HG03175 (cell line): ENCODE data around the gene ISM1.

Source experiments
- ATAC-seq: cut with Tn5 transposase; IDR thresholded peaks from one replicate; pipeline ENCODE4 v1.9.1; 2021; ENCODE audit warnings: mild to moderate bottlenecking, moderate library complexity; ENCODE audit not compliant: unreplicated experiment

The ISM1 gene

GRCh38 chr20:13220904-13221297 lies at the start of gene ISM1:
Gene ISM1 (plus strand): TSS chr20:13221274. CDS start chr20:13221777, 503 bp downstream.
- no peak for ATAC-seq

DNA sequence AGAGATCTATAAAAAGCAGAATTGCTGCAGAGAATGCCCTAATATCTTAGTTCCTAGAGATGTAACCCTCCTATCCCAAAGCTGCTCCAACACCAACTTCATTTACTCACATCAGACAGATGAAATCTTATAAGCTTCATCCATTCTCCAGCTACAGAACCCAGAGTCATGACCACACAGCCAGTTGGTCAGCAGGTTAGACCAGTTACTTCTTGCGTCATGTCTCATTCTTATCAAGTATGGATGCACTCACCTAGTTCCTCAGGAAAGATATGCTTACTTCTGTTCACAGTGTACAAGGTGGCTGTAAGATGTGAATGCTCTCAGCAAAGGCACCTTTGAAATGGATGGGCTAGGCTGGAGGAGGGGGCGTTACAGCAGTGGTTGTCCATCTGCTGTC lies 47.9 kb upstream of the ISM1 start:
- no peak for ATAC-seq

DNA sequence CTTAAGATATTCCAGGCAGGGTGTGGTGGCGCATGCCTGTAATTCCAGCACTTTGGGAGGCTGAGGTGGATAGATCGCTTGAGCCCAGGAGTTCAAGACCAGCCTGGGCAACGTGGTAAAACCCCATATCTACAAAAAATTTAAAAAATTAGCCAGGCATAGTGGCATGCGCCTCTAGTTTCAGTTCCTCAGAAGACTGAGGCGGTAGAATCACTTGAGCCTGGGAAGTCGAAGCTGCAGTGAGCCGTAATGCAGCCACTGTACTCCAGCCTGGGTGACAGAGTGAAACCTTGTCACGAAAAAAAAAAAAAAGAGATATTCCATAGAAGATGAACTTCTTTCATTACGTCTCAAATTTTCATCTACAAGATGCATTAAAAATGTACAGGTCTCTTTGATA lies 46.7 kb upstream of the ISM1 start:
- ATAC-seq, result peak; percentile 79

GRCh38 chr20:13180986-13181889 lies 39.8 kb upstream of the ISM1 start:
- ATAC-seq, result no peak

- ATAC-seq, result no peak
These were observed 38.1 kb upstream of the ISM1 start for GRCh38 chr20:13183005-13183404.

GRCh38 chr20:13186043-13186774 lies 34.9 kb upstream of the ISM1 start:
- no peak for ATAC-seq

GRCh38 chr20:13187899-13188298 lies 33.2 kb upstream of the ISM1 start:
- ATAC-seq, result no peak

GRCh38 chr20:13199279-13199678 lies 21.8 kb upstream of the ISM1 start:
- ATAC-seq, result no peak

- ATAC-seq, result no peak
These were observed 20.1 kb upstream of the ISM1 start for GRCh38 chr20:13200767-13201500.

DNA sequence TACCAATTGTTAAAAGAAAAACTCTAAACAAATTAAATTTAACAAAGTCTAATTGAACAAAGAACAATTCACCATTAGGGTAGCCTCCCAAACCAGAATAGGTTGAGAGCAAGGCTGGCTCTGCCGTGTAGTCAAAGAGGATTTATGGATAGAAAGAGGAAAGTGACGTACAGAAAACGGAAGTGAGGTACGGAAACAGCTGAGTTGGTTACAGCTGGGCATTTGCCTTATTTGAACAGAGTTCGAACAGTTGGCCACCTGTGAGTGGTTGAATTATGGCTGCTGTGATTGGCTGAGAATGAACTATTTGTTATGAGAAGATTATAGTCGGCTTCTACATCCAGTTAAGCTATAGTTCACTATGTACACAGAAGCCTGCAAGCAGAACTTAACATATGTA lies 18.5 kb upstream of the ISM1 start:
- no peak for ATAC-seq

DNA sequence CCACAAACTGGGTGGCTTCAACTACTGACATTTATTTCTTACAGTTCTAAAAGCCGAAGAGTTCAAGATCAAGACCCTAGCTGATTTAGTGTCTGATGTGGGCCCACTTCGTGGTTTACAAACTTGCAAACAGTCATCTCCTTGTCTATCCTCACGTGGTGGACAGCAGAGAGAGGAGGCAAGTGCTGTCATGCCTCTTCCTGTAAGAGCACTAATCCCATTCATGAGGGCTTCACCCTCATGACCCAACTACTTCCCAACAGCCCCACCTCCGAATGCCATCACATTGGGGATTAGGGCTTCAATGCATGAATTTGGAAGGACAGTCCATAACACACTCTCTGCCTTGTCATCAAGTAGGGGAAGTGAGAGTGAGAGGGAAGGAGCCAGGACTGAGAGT lies 15.6 kb upstream of the ISM1 start:
- no peak for ATAC-seq

- no peak for ATAC-seq
These were observed 15.1 kb upstream of the ISM1 start for GRCh38 chr20:13205848-13206434.

DNA sequence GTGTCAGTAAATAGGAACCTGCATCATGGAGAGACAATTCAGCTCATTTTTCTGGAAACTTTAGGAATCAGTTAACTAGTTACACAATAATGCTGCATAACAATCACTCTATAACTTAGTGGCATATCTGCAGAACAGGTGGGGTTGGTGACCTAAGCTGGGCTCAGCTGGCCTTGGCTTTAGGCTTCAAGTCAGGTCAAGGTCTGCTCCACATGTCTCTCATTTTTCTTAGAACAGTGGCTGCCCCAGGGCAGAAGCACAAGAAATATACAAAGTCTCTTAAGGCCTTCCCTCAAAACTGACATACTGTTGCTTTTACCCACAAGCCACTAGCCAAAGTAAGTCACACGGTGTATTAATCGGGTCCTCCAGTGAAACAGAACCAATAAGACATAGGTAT lies 14.1 kb upstream of the ISM1 start:
- ATAC-seq, result no peak

DNA sequence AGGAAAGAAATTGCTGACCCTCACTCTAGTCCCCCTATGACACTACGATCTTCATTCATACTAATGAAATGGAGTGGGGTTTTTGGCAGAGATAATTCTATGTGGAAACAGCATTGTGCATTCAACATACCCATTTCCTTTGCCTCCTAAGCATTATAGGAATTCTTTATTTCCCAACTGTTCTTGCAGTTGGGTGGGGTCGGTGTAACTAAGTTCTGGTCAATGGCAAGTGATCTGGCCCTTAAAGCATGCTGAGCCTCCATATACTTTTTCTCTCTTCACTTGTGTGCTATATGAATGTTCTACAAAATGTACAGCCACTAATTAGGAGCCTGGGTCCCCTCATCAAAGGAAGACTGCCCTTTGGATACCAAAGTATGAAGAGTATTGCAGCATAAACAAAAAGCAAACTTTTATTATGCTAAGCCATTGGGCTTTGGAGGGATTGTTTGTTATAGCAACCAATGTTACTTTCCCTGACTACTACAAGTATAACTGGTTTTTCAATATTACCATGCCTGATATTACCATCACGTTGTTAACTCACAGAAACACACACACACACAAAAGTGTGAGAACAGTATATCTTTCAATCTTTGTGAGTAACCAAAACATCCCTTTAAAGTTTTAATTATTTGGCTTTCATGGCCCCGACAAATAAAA lies 9.0 kb upstream of the ISM1 start:
- no peak for ATAC-seq

- ATAC-seq, result no peak
These were observed 8.3 kb upstream of the ISM1 start for GRCh38 chr20:13212750-13213149.

- ATAC-seq, result no peak
These were observed 7.7 kb upstream of the ISM1 start for GRCh38 chr20:13213335-13213734.

GRCh38 chr20:13216533-13216932 lies 4.5 kb upstream of the ISM1 start:
- no peak for ATAC-seq

- no peak for ATAC-seq
These were observed 1.5 kb upstream of the ISM1 start for GRCh38 chr20:13219327-13220193.

- ATAC-seq, result no peak
These were observed 725 bp upstream of the ISM1 start for GRCh38 chr20:13220194-13220903.
